ENCODE results near the gene RNF150.

RNF150 gene

GRCh38 chr4:140893939-140894338 is 239.3 kb downstream of the RNF150 start:
- H3K4me1 ChIP-seq (ENCODE audit: control insufficient read depth, insufficient read depth, low read length): no peaks in the 10 kb centered on the region
- H3K9me3 ChIP-seq (ENCODE audit: control insufficient read depth, insufficient read depth, low read length): no peaks in the 10 kb centered on the region
- no peak overlapping the region for H3K27ac ChIP-seq (ENCODE audit: low read length)
- DNase-seq (ENCODE audit: low read depth, low spot score): no peak
- H3K27me3 ChIP-seq (ENCODE audit: control insufficient read depth, insufficient read depth, low read length): no peaks in the 10 kb centered on the region
- H3K4me3 ChIP-seq (ENCODE audit: low read length): no peak overlapping the region
- H3K36me3 ChIP-seq (ENCODE audit: control insufficient read depth, insufficient read depth, low read length): no peaks in the 10 kb centered on the region

GRCh38 chr4:140888054-140888453 is 245.2 kb downstream of the RNF150 start:
- Histone ChIP-seq H3K27ac (ENCODE audit: low read length) (no peak overlapping the region), H3K36me3 (ENCODE audit: control insufficient read depth, insufficient read depth, low read length) (no peaks in the 10 kb centered on the region), H3K4me1 (ENCODE audit: control insufficient read depth, insufficient read depth, low read length) (no peaks in the 10 kb centered on the region), H3K4me3 (ENCODE audit: low read length) (no peak overlapping the region), H3K9me3 (ENCODE audit: control insufficient read depth, insufficient read depth, low read length) (no peaks in the 10 kb centered on the region), H3K27me3 (ENCODE audit: control insufficient read depth, insufficient read depth, low read length) (no peaks in the 10 kb centered on the region)
- no CpG with 5 or more reads among the region's 3 CpGs for WGBS (ENCODE audit: insufficient coverage, insufficient read length)
- no peak for DNase-seq (ENCODE audit: low read depth, low spot score)

DNA sequence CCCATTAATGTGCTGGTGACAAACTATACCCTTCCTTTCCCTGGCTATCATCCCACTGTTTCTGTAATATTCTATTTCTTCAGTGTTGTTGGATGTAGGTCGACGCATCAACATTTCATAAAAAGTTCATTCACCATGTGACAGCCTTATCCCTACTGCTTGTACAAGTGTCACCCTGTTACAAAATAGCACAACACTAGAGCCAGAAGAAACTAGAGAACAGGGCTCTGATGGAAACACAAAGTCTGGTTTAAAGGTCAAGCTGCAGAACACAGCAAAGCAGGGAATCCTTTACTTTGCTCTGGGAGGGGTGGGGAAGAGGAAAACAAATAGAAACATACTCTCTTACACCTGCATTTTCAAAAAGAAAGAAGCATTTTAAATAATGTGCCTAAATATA is 245.8 kb downstream of the RNF150 start:
- H3K27ac ChIP-seq (ENCODE audit: low read length): no peak overlapping the region
- H3K4me3 ChIP-seq (ENCODE audit: low read length): no peak overlapping the region
- WGBS (ENCODE audit: insufficient coverage, insufficient read length): no CpG with 5 or more reads among the region's 2 CpGs
- no peaks in the 10 kb centered on the region for H3K36me3 ChIP-seq (ENCODE audit: control insufficient read depth, insufficient read depth, low read length)
- no peaks in the 10 kb centered on the region for H3K4me1 ChIP-seq (ENCODE audit: control insufficient read depth, insufficient read depth, low read length)
- DNase-seq (ENCODE audit: low read depth, low spot score): no peak
- H3K9me3 ChIP-seq (ENCODE audit: control insufficient read depth, insufficient read depth, low read length): no peaks in the 10 kb centered on the region
- H3K27me3 ChIP-seq (ENCODE audit: control insufficient read depth, insufficient read depth, low read length): no peaks in the 10 kb centered on the region

DNA sequence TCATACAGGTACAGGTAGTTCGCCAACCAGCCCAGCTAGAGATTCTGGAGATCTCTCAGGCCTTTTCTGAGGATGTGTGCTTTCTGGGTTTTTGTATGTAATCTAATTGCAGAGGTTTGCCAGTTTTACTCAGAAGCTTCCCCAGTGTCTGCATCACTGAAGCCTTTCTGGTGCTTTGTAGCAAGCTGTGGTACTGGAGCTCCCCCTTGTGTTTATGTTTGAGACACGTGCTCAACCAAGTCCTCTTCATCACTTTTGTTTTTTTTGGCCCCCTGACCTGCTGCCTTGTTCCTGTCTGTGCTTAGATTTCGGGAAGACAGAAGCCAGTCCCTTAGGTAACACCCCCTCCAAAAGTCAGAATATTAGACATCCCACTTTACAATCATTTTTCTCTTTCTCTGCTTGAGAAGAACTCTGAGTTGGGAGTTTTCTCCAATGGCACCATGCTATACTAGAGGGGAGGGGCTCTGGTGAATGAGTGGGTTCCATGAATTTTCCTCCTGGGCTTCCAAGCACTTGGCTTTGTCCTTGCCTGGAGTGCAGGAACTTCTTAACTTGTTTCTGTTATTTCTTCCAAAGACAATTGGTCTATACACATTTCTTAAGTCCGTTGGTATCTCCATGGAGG is 248.7 kb downstream of the RNF150 start:
- peak; percentile 75 for DNase-seq (ENCODE audit: low read depth, low spot score)
- H3K4me3 ChIP-seq (ENCODE audit: low read length): no peak overlapping the region
- no peaks in the 10 kb centered on the region for H3K36me3 ChIP-seq (ENCODE audit: control insufficient read depth, insufficient read depth, low read length)
- WGBS (ENCODE audit: insufficient coverage, insufficient read length): no CpG with 5 or more reads among the region's 4 CpGs
- H3K27me3 ChIP-seq (ENCODE audit: control insufficient read depth, insufficient read depth, low read length): no peaks in the 10 kb centered on the region
- H3K9me3 ChIP-seq (ENCODE audit: control insufficient read depth, insufficient read depth, low read length): no peaks in the 10 kb centered on the region
- no peak overlapping the region for H3K27ac ChIP-seq (ENCODE audit: low read length)
- H3K4me1 ChIP-seq (ENCODE audit: control insufficient read depth, insufficient read depth, low read length): no peaks in the 10 kb centered on the region

DNA sequence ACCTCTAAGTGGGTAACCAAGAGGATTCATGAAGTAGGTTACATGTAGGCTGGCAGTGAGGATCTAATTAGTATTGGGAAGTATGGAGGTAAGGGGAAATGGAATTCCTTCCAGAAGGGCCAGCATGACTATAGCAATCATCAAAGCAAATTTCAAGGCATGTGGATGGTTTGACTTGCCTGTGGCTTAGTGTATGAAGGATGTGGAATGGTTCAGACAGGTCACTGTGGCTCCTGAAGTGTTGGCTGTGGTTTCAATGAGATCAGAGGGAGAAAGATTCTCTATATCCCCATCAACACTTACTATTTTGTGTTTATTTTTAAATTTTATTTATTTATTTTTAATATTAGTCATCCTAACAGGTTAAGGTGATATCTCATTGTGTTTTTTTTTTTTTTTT is 255.5 kb downstream of the RNF150 start:
- Histone ChIP-seq H3K9me3 (ENCODE audit: control insufficient read depth, insufficient read depth, low read length) (no peaks in the 10 kb centered on the region), H3K4me3 (ENCODE audit: low read length) (no peak overlapping the region)

DNA sequence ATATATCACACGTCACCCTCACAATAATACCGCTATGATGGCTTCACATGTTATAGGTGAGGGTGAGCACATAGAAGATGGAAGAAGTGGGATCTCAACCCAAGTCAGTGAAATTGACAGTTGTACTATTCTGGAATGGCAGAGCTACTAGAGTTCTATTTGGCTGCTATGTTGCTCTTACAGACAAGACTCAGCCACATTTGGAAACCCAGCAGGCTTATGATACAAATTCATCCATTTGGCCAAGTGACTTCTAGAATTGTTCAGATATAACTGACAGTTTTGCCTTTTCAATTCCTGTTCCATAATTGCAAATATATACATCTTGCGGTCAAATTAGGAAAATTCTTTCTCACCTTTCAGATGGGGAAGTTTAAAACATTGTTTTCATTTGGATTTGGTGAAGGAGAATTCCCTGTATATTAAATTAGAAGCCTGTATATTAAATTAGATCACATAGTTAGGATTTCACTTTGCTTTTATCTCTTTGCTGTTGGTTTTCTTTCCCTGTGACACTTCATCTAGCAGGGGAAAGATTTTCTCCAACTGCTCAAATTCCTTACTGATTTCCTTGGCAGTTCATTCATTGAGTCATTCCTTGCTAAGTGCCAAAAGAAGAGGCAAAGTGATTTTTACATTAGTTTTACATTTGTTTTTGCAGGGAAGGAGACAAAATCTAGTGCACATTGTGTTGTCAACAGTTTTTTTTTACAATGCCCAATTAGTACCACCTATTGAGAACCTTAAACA is 256.5 kb downstream of the RNF150 start:
- Histone ChIP-seq H3K27me3 (ENCODE audit: control insufficient read depth, insufficient read depth, low read length) (no peaks in the 10 kb centered on the region), H3K36me3 (ENCODE audit: control insufficient read depth, insufficient read depth, low read length) (no peaks in the 10 kb centered on the region), H3K9me3 (ENCODE audit: control insufficient read depth, insufficient read depth, low read length) (no peaks in the 10 kb centered on the region), H3K27ac (ENCODE audit: low read length) (no peak overlapping the region), H3K4me3 (ENCODE audit: low read length) (no peak overlapping the region), H3K4me1 (ENCODE audit: control insufficient read depth, insufficient read depth, low read length) (no peaks in the 10 kb centered on the region)
- no CpG with 5 or more reads among the region's 3 CpGs for WGBS (ENCODE audit: insufficient coverage, insufficient read length)
- no peak for DNase-seq (ENCODE audit: low read depth, low spot score)

More for the DNA sequence above, 255.5 kb downstream of the RNF150 start:
- H3K4me1 ChIP-seq (ENCODE audit: control insufficient read depth, insufficient read depth, low read length): no peaks in the 10 kb centered on the region
- H3K27me3 ChIP-seq (ENCODE audit: control insufficient read depth, insufficient read depth, low read length): no peaks in the 10 kb centered on the region
- DNase-seq (ENCODE audit: low read depth, low spot score): no peak
- no peaks in the 10 kb centered on the region for H3K36me3 ChIP-seq (ENCODE audit: control insufficient read depth, insufficient read depth, low read length)
- no peak overlapping the region for H3K27ac ChIP-seq (ENCODE audit: low read length)

DNA sequence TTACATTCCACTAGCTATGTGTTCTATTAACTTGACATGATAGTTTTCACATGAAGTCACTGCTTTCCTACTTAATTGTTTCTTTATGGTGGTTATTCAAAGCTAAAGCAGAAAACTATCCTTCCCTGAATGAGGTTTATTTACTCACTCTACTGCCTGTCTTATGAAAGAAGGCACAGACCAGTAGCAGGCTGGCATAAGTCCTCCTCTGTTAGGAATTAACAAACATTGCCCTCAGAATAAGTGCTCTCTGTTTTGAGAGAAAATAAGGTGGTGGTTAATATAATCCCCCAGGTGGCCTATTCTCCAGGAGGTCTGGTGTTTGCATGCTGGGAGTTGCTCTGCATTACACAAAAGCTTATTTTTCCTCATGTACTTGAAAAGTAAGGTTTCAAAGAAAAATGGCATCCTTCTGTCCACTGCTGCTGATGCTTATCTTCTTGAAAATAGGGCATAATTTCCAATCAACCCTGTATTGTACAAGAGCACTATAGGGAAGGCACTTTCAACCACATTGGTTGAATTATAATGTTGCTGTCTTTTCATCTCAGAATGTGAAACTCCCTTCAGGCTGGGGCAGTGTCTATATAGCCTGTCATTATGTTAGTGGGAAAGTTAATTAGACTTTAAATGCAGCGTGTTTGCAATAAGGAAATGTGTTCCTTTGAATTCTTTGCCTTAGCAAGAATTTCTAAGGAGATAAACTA is 257.4 kb downstream of the RNF150 start:
- H3K4me1 ChIP-seq (ENCODE audit: control insufficient read depth, insufficient read depth, low read length): no peaks in the 10 kb centered on the region
- H3K9me3 ChIP-seq (ENCODE audit: control insufficient read depth, insufficient read depth, low read length): no peaks in the 10 kb centered on the region
- H3K27ac ChIP-seq (ENCODE audit: low read length): no peak overlapping the region
- no CpG with 5 or more reads among the region's 1 CpG for WGBS (ENCODE audit: insufficient coverage, insufficient read length)
- H3K36me3 ChIP-seq (ENCODE audit: control insufficient read depth, insufficient read depth, low read length): no peaks in the 10 kb centered on the region
- no peak for DNase-seq (ENCODE audit: low read depth, low spot score)
- H3K27me3 ChIP-seq (ENCODE audit: control insufficient read depth, insufficient read depth, low read length): no peaks in the 10 kb centered on the region
- H3K4me3 ChIP-seq (ENCODE audit: low read length): no peak overlapping the region

- Histone ChIP-seq H3K4me3 (ENCODE audit: low read length) (no peak overlapping the region), H3K4me1 (ENCODE audit: control insufficient read depth, insufficient read depth, low read length) (no peaks in the 10 kb centered on the region), H3K36me3 (ENCODE audit: control insufficient read depth, insufficient read depth, low read length) (no peaks in the 10 kb centered on the region), H3K27ac (ENCODE audit: low read length) (no peak overlapping the region), H3K27me3 (ENCODE audit: control insufficient read depth, insufficient read depth, low read length) (no peaks in the 10 kb centered on the region), H3K9me3 (ENCODE audit: control insufficient read depth, insufficient read depth, low read length) (no peaks in the 10 kb centered on the region)
- WGBS (ENCODE audit: insufficient coverage, insufficient read length): no CpG with 5 or more reads among the region's 1 CpG
- DNase-seq (ENCODE audit: low read depth, low spot score): no peak
These were observed 259.2 kb downstream of the RNF150 start for GRCh38 chr4:140874056-140874455.

GRCh38 chr4:140871368-140871767 is 261.9 kb downstream of the RNF150 start:
- H3K27me3 ChIP-seq (ENCODE audit: control insufficient read depth, insufficient read depth, low read length): no peaks in the 10 kb centered on the region
- H3K9me3 ChIP-seq (ENCODE audit: control insufficient read depth, insufficient read depth, low read length): no peaks in the 10 kb centered on the region
- no peaks in the 10 kb centered on the region for H3K4me1 ChIP-seq (ENCODE audit: control insufficient read depth, insufficient read depth, low read length)
- no peaks in the 10 kb centered on the region for H3K36me3 ChIP-seq (ENCODE audit: control insufficient read depth, insufficient read depth, low read length)
- no peak for DNase-seq (ENCODE audit: low read depth, low spot score)
- WGBS (ENCODE audit: insufficient coverage, insufficient read length): no CpG with 5 or more reads among the region's 1 CpG
- H3K4me3 ChIP-seq (ENCODE audit: low read length): no peak overlapping the region
- no peak overlapping the region for H3K27ac ChIP-seq (ENCODE audit: low read length)

DNA sequence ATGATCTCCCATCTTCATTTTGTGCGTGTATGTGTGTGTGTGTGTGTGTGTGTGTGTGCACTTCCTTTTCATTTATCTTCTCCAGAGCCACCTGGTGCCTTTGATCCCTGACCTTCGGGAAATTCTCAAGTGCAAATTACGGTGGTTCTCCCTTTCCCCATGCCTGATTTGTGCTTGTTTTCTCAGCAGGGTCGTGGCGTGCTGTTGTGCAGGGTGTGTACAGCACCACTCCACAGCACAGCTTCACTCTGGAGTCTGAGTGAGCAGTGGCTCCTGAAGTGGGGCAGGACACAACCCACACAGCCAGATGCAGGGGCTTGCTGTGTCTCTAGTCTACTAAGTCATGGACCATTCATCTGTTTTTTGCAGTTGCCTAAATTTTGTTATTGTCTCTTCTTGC is 262.8 kb downstream of the RNF150 start:
- Histone ChIP-seq H3K4me3 (ENCODE audit: low read length) (no peak overlapping the region), H3K36me3 (ENCODE audit: control insufficient read depth, insufficient read depth, low read length) (no peaks in the 10 kb centered on the region), H3K4me1 (ENCODE audit: control insufficient read depth, insufficient read depth, low read length) (no peaks in the 10 kb centered on the region), H3K27me3 (ENCODE audit: control insufficient read depth, insufficient read depth, low read length) (no peaks in the 10 kb centered on the region), H3K9me3 (ENCODE audit: control insufficient read depth, insufficient read depth, low read length) (no peaks in the 10 kb centered on the region), H3K27ac (ENCODE audit: low read length) (no peak overlapping the region)
- no CpG with 5 or more reads among the region's 5 CpGs for WGBS (ENCODE audit: insufficient coverage, insufficient read length)
- no peak for DNase-seq (ENCODE audit: low read depth, low spot score)

All from iPS DF 6.9 (cell line).